Gastrocnemius medialis (tissue), 4 donors: ENCODE measurements around the gene MAN1A2. TPM values are rescaled to one million over a fixed set of nuclear protein-coding genes. Genes with fewer than 3 reads are reported as not detected.

Experiments used
- ATAC-seq, 2 donors: fragments of 150-250 bp; one replicate each; pipeline ENCODE4 v1.9.1; 2016
- DNase-seq, 2 donors: peaks; one replicate each; pipeline ENCODE4 v3.0.0-alpha.2; 2019
- H3K27ac ChIP-seq, 4 donors: fragments of 200-600 bp; sonication (generic); 1 replicate in 1 of 4; 2 replicates in 3 of 4; pipeline ENCODE4 v1.5.1; 2016 to 2018; ENCODE audit warnings: mild to moderate bottlenecking in 2 of 4, moderate library complexity in 1 of 4
- H3K27me3 ChIP-seq, 3 donors: fragments of 200-600 bp; sonication (generic) in 2 of 3; 1 replicate in 1 of 3; 2 replicates in 2 of 3; pipeline versions ENCODE4 v1.5.1 to v1.6.0; 2016 to 2019; ENCODE audit warnings: mild to moderate bottlenecking in 1 of 3, moderate library complexity in 1 of 3
- H3K36me3 ChIP-seq, 2 donors: fragments of 200-600 bp; sonication (generic) in 1 of 2; one replicate each; pipeline ENCODE4 v1.5.1; 2017 to 2018
- H3K4me1 ChIP-seq, 2 donors: fragments of 200-600 bp; sonication (generic) in 1 of 2; one replicate each; pipeline ENCODE4 v1.5.1; 2016 to 2017; ENCODE audit warnings: mild to moderate bottlenecking in 2 of 2
- H3K4me3 ChIP-seq, 4 donors: fragments of 200-600 bp; sonication (generic) in 3 of 4; 1 replicate in 1 of 4; 2 replicates in 3 of 4; pipeline ENCODE4 v1.5.1; 2016 to 2019; ENCODE audit warnings: mild to moderate bottlenecking in 2 of 4
- H3K9me3 ChIP-seq, 3 donors: fragments of 200-600 bp; sonication (generic) in 2 of 3; 1 replicate in 1 of 3; 2 replicates in 2 of 3; pipeline ENCODE4 v1.5.1; 2016 to 2019
- POLR2A ChIP-seq, 2 donors: fragments of 450-650 bp; IDR thresholded peaks; one replicate each; pipeline ENCODE4 v1.6.1; 2017; ENCODE audit warnings: antibody characterized with exemption in 2 of 2, mild to moderate bottlenecking in 2 of 2, moderate library complexity in 2 of 2
- in situ Hi-C, 4 donors: fragments of 200-750 bp; cut with MboI; loops; one replicate each; pipeline versions ENCODE4 v1.15.0 to v1.8.0; 2017; ENCODE audit warnings: low sequenced_read_pairs in 4 of 4
- intact Hi-C: fragments of 100-400 bp; cut with DNase I; formaldehyde crosslinking; loops from one replicate; pipeline ENCODE4 v1.15.1; 2023; ENCODE audit warnings: low total_unique reads
- total RNA-seq, 4 donors: library from RNA; depleted of rRNA; stranded (reverse); fragments of >200 nt; gene quantifications; one replicate each; pipeline versions ENCODE4 v1.1.0 to v1.2.3, GENCODE V29; 2016
- TF ChIP-seq, protein P1 (sequence below), 5 experiments: fragments of 450-650 bp in 3 of 5; fragments of 200-600 bp in 2 of 5; sonication (generic) in 2 of 5; IDR thresholded peaks in 4 of 5; conservative IDR thresholded peaks in 1 of 5; 1 replicate in 4 of 5; 2 replicates in 1 of 5; pipeline ENCODE4 v1.5.1; 2016 to 2019; ENCODE audit warnings: antibody characterized with exemption in 5 of 5, mild to moderate bottlenecking in 3 of 5, moderate library complexity in 3 of 5

Gene MAN1A2
- total RNA-seq, 4 donors from 2014 or later, result 14.9 to 37.0 (median 28.3) TPM

- DNase-seq, result no peak
- H3K36me3 ChIP-seq, result no peaks in the 10 kb centered on the region
- no peak for ATAC-seq
- H3K4me1 ChIP-seq, result no peaks in the 10 kb centered on the region
- intact Hi-C loops, result no loop called here
- H3K27me3 ChIP-seq, result no peaks in the 10 kb centered on the region
- no peak overlapping the region for H3K4me3 ChIP-seq
- no peak overlapping the region for H3K27ac ChIP-seq
- in situ Hi-C loops, result no loop called here
- no peak for TF ChIP-seq POLR2A (IDR thresholded peaks at IDR 0.05)
- TF ChIP-seq, protein P1, sequence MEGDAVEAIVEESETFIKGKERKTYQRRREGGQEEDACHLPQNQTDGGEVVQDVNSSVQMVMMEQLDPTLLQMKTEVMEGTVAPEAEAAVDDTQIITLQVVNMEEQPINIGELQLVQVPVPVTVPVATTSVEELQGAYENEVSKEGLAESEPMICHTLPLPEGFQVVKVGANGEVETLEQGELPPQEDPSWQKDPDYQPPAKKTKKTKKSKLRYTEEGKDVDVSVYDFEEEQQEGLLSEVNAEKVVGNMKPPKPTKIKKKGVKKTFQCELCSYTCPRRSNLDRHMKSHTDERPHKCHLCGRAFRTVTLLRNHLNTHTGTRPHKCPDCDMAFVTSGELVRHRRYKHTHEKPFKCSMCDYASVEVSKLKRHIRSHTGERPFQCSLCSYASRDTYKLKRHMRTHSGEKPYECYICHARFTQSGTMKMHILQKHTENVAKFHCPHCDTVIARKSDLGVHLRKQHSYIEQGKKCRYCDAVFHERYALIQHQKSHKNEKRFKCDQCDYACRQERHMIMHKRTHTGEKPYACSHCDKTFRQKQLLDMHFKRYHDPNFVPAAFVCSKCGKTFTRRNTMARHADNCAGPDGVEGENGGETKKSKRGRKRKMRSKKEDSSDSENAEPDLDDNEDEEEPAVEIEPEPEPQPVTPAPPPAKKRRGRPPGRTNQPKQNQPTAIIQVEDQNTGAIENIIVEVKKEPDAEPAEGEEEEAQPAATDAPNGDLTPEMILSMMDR (IDR thresholded peaks at IDR 0.05 in 4 of 5, conservative IDR thresholded peaks at IDR 0.05 in 1 of 5), result no peak
- H3K9me3 ChIP-seq, result no peaks in the 10 kb centered on the region
Measured at GRCh38 chr1:117565745-117566455, 198.7 kb downstream of the MAN1A2 start.

DNA sequence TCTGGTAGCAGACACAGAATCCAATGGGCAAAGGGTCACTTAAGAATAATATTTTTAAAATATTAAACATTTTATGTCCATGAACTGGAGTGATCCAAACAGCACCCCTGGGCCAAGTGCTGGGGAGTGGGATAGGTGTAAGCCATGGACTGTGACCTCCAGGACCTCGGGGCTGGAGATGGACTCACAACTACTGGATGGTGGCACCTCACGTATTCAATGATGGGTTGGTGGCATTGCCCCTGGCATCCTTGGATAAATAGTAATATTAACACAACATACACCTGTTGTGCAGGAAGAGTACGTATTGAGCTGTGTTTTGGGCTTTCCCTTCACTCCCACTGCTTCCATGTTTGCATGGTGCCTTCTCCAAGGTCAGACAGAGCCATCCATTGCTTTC, 199.3 kb downstream of the MAN1A2 start:
- ATAC-seq (no peak), DNase-seq (no peak)
- no peak overlapping the region for H3K27ac ChIP-seq
- intact Hi-C loops (no loop called here), in situ Hi-C loops (no loop called here)
- no peaks in the 10 kb centered on the region for H3K27me3 ChIP-seq
- no peaks in the 10 kb centered on the region for H3K36me3 ChIP-seq
- H3K4me3 ChIP-seq, result no peak overlapping the region
- TF ChIP-seq, protein P1 (IDR thresholded peaks at IDR 0.05 in 4 of 5, conservative IDR thresholded peaks at IDR 0.05 in 1 of 5), result no peak
- TF ChIP-seq POLR2A (IDR thresholded peaks at IDR 0.05), result no peak
- H3K4me1 ChIP-seq, result no peaks in the 10 kb centered on the region
- no peaks in the 10 kb centered on the region for H3K9me3 ChIP-seq

DNA sequence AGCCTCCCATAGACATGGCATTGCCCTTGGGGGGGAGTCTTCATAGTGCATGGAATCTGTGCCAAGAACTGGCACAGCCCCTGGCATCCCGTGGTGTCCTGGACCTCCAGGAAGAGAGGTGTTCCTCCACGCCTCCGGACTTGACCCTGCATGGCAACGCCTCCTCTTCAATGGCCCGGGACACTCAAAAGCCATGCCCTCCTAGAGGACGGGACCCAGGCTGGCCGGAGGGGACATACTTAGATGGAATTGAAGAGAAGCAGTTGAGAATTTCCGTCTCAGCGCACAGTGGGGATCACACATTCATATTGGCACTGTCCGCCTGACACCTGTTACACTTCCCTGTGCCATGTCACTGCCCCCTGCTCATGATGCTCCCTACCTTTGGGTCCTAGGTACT, 200.2 kb downstream of the MAN1A2 start:
- no peak for DNase-seq
- Histone ChIP-seq H3K27ac (no peak overlapping the region), H3K27me3 (no peaks in the 10 kb centered on the region), H3K4me3 (no peak overlapping the region), H3K9me3 (no peaks in the 10 kb centered on the region), H3K4me1 (no peaks in the 10 kb centered on the region), H3K36me3 (no peaks in the 10 kb centered on the region)
- in situ Hi-C loops (no loop called here), intact Hi-C loops (no loop called here)
- TF ChIP-seq, protein P1 (IDR thresholded peaks at IDR 0.05 in 4 of 5, conservative IDR thresholded peaks at IDR 0.05 in 1 of 5), result no peak
- TF ChIP-seq POLR2A (IDR thresholded peaks at IDR 0.05), result no peak
- no peak for ATAC-seq

GRCh38 chr1:117567976-117568375, 200.7 kb downstream of the MAN1A2 start:
- in situ Hi-C loops (no loop called here), intact Hi-C loops (no loop called here)
- Histone ChIP-seq H3K4me1 (no peaks in the 10 kb centered on the region), H3K4me3 (no peak overlapping the region), H3K27ac (no peak overlapping the region), H3K27me3 (no peaks in the 10 kb centered on the region), H3K36me3 (no peaks in the 10 kb centered on the region), H3K9me3 (no peaks in the 10 kb centered on the region)
- no peak for TF ChIP-seq POLR2A (IDR thresholded peaks at IDR 0.05)
- TF ChIP-seq, protein P1 (IDR thresholded peaks at IDR 0.05 in 4 of 5, conservative IDR thresholded peaks at IDR 0.05 in 1 of 5), result no peak
- DNase-seq, result no peak
- ATAC-seq, result no peak

DNA sequence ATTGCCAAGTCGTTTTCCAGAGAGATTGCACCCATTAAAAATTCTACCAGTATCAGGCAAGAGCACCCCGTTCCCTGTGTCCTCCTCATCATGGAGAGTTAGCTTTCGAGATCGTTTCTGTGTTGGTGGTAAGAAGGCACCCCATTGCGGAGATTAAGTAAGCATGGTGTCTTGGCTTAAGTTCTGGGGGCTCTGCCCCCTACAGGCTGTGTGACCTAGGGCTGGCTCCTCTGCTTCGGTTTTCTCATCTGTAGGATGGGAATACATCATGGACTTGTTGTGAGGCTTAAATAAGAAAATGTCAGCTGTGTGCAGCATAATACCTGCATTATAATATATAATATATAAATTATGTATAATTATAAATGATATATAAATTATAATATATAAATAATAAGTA, 201.8 kb downstream of the MAN1A2 start:
- no peak for ATAC-seq
- TF ChIP-seq POLR2A (IDR thresholded peaks at IDR 0.05), result no peak
- TF ChIP-seq, protein P1 (IDR thresholded peaks at IDR 0.05 in 4 of 5, conservative IDR thresholded peaks at IDR 0.05 in 1 of 5), result no peak
- intact Hi-C loops, result no loop called here
- no peak overlapping the region for H3K4me3 ChIP-seq
- in situ Hi-C loops, result no loop called here
- H3K9me3 ChIP-seq, result no peaks in the 10 kb centered on the region
- no peak overlapping the region for H3K27ac ChIP-seq
- no peak for DNase-seq
- no peaks in the 10 kb centered on the region for H3K27me3 ChIP-seq
- no peaks in the 10 kb centered on the region for H3K36me3 ChIP-seq
- H3K4me1 ChIP-seq, result no peaks in the 10 kb centered on the region
